KOPT-K1 (cell line): ENCODE measurements around the gene SNAPC3.
"Not testable (repeated sequence)": the region's sequence is repeated elsewhere in the genome, so short reads cannot be mapped to it uniquely, and the experiment has no call there.

Experiments used
- H3K27ac ChIP-seq: fragments of 200-600 bp; sonication (generic); 2 replicates; pipeline ENCODE4 v1.5.1; 2016; ENCODE audit warnings: antibody characterized with exemption, mild to moderate bottlenecking, low read depth, low read length; ENCODE audit not compliant: poor library complexity, severe bottlenecking
- H3K36me3 ChIP-seq: fragments of 200-600 bp; sonication (generic); 2 replicates; pipeline ENCODE4 v1.5.1; 2017; ENCODE audit warnings: antibody characterized with exemption, mild to moderate bottlenecking, low read length, moderate library complexity; ENCODE audit not compliant: insufficient read depth
- H3K9me3 ChIP-seq: fragments of 200-600 bp; sonication (generic); 2 replicates; pipeline ENCODE4 v1.5.1; 2017; ENCODE audit warnings: antibody characterized with exemption, low read length, mild to moderate bottlenecking; ENCODE audit not compliant: insufficient read depth, poor library complexity, severe bottlenecking

The SNAPC3 gene

GRCh38 chr9:15403155-15403554, 19.5 kb upstream of the SNAPC3 start:
- Histone ChIP-seq H3K9me3 (peaks cover 16% of the 10 kb centered on the region), H3K36me3 (no peaks in the 10 kb centered on the region), H3K27ac (no peak overlapping the region)

DNA sequence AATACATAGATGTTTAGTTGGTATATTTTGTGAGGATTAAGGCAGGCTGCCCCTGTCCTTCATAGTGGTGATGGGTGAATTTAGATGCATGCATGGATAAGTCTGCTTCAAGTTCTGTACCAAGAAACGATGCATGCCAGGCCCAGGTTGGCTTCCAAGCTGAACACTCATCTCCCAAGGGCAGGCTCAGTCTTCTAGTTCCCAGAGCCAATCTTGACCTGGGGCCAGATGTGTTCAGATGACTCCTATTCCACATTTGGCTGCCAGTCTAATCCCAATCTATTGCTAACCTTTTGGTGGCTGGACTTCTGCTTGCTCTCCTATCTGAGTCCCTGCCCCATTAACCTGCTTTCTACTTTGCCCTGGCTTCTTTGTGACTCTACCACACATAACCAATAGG, 18.5 kb upstream of the SNAPC3 start:
- no peaks in the 10 kb centered on the region for H3K36me3 ChIP-seq
- no peak overlapping the region for H3K27ac ChIP-seq

DNA sequence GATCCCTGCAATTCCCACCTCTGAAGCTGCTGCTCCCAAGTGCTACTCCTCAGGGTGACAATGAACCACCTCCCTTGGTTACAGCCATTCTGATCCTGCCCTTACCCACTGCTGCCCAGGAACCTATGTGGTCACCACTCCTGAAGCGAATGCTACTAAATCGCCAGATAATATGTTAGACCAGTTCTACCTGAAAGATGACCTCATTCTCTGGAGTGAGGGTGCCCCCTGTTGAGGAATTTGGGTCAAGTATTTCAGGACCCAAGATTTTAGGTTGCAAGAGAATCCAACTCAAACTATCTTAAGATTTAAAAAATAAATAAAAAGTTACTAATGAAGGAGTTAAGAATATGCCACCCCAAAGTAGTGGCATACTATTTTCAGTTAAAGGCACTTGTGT, 5.8 kb upstream of the SNAPC3 start:
- Histone ChIP-seq H3K36me3 (no peaks in the 10 kb centered on the region), H3K27ac (no peak overlapping the region), H3K9me3 (no peaks in the 10 kb centered on the region)

More for the DNA sequence above, 18.5 kb upstream of the SNAPC3 start:
- H3K9me3 ChIP-seq = peaks cover 16% of the 10 kb centered on the region

GRCh38 chr9:15417626-15418025, 5.0 kb upstream of the SNAPC3 start:
- Histone ChIP-seq H3K9me3 (no peaks in the 10 kb centered on the region), H3K27ac (no peak overlapping the region), H3K36me3 (no peaks in the 10 kb centered on the region)

DNA sequence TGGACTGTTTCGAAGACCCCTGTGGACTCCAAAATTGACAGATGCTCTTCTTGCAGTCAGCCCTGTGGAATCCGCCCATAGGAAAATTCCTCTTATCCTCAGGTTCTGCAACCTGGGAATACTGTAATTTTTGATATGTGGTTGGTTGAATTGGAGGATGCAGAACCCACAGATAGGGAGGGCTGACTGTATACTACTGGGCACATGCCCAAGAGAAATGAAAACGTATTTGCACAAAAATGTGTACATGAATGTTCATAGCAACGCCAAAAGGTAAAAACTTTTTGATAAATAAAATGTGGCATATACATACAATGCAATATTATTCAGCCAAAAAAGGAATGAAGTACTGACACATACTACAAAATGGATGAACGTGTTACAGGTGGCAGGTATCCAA, 1.9 kb upstream of the SNAPC3 start:
- no peaks in the 10 kb centered on the region for H3K9me3 ChIP-seq
- no peak overlapping the region for H3K27ac ChIP-seq
- H3K36me3 ChIP-seq = peaks cover 14% of the 10 kb centered on the region

- no peaks in the 10 kb centered on the region for H3K9me3 ChIP-seq
- no peak overlapping the region for H3K27ac ChIP-seq
- peaks cover 21% of the 10 kb centered on the region for H3K36me3 ChIP-seq
Measured at GRCh38 chr9:15421532-15421931, 1.1 kb upstream of the SNAPC3 start.

- Histone ChIP-seq H3K36me3 (peaks cover 22% of the 10 kb centered on the region), H3K27ac (peak overlapping the region; percentile 75), H3K9me3 (no peaks in the 10 kb centered on the region)
Measured at GRCh38 chr9:15421990-15422371, 695 bp upstream of the SNAPC3 start.

DNA sequence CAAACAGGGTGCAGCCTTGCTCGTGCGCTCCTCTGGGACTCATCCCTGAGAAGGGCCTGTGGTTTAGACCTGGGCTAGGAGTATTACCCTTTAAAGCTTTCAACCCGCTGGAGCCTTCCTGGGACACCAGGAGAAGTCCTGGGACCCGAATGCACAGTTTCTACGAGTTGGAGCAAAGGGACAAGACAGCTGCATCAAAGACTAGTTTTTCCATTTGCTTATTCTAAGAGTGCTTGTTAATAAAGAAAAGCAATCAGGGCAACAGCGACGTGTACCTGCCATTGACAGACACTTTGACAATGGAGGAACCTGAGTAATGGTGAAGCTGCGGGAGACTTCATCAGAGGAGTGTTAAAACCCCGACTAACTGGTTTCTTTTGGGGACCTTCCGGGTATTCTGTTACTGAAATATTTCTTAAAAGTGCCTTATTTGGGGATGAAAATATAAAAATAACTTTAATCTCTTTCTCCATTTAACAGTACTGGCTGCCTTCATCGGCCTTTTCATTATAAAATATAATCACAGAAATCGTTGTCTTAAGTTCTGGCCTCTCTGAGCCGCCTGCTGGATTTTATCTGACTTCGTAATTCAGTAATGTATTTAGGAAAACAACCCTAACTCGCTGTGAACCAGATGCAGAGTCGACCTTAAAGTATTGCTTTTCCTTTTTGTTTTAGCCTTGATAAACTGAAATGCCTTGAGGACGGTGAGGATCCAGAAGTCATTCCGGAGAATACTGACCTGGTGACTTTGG, 732 bp downstream of the SNAPC3 start:
- Histone ChIP-seq H3K9me3 (no peaks in the 10 kb centered on the region), H3K36me3 (peaks cover 34% of the 10 kb centered on the region), H3K27ac (peak overlapping the region; percentile 75)

DNA sequence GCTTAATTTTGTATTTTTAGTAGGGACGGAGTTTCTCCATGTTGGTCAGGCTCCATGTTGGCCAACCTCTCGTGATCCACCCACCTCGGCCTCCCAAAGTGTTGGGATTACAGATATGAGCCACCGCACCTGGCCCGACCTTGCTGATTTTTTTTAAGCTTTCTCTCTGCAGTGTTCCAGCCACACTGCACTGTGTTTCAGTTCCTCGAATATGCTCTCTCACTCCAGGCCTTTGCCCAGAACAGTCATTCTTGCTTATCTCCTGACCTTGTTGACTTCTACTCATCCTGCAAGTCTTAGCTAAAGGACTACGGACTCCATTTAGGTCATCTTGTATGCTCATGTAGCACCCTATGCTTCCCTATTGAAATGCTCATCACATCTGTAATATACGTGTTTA, 3.3 kb downstream of the SNAPC3 start:
- H3K9me3 ChIP-seq = no peaks in the 10 kb centered on the region
- peaks cover 58% of the 10 kb centered on the region for H3K36me3 ChIP-seq
- no peak overlapping the region for H3K27ac ChIP-seq

DNA sequence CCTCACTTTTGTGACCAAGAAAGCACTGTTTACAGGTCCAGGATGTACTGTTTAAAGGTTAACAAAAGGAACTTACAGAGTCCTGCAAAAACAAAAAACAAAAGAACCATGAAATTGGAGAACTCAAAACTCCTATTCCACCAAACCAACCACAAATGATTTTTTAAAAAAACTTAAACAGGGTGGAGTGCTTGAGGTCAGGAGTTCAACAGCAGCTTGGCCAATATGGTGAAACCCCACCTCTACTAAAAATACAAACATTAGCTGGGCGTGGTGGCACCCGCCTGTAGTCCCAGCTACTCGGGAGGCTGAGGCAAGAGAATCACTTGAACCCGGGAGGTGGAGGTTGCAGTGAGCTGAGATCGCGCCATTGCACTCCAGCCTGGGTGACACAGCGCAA, 5.0 kb downstream of the SNAPC3 start:
- not testable (repeated sequence) for H3K27ac ChIP-seq, H3K9me3 ChIP-seq
- H3K36me3 ChIP-seq = peaks cover 65% of the 10 kb centered on the region

- no peaks in the 10 kb centered on the region for H3K9me3 ChIP-seq
- H3K36me3 ChIP-seq = peaks cover 75% of the 10 kb centered on the region
- no peak overlapping the region for H3K27ac ChIP-seq
Measured at GRCh38 chr9:15430920-15431844, 8.5 kb downstream of the SNAPC3 start.

DNA sequence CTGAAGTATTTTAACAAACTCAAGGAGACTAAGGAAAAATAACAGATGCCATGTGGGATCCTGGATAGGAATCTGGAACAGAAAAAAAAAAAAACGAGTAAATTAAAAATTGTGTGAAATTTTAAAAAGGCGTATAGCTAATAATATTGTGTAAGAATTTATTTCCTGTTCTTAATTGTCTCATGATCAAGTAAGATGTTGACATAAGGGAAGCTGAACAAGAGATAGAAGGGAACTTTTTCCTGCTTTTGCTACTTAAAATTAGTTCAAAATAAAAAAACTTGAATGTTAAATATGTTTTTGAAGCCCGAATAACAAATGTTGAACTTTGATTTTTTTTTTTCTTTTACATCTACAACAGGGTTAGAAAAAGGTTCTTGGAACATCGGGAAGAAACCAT, 10.5 kb downstream of the SNAPC3 start:
- Histone ChIP-seq H3K36me3 (peaks cover 74% of the 10 kb centered on the region), H3K9me3 (no peaks in the 10 kb centered on the region), H3K27ac (no peak overlapping the region)

GRCh38 chr9:15433661-15434060, 11.0 kb downstream of the SNAPC3 start:
- H3K9me3 ChIP-seq = no peaks in the 10 kb centered on the region
- peaks cover 73% of the 10 kb centered on the region for H3K36me3 ChIP-seq
- H3K27ac ChIP-seq = no peak overlapping the region

DNA sequence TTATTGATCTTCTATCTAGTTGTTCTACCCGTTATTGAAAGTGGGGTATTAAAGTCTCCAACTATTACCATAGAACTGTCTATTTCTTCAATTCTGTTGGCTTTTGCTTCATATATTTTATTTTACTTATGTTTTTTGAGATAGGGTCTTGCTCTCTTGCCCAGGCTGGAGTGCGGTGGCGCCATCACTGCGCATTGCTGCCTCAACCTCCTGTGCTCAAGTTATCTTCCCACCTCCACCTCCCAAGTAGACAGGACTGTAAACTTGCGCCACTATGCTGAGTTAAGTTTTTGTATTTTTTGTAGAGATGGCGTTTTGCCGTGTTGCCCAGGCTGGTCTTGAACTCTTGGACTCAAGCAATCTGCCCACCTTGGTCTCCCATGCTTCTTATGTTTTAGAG, 16.2 kb downstream of the SNAPC3 start:
- Histone ChIP-seq H3K9me3 (peaks cover 9% of the 10 kb centered on the region), H3K36me3 (peaks cover 75% of the 10 kb centered on the region), H3K27ac (no peak overlapping the region)

GRCh38 chr9:15441841-15442240, 19.2 kb downstream of the SNAPC3 start:
- peaks cover 78% of the 10 kb centered on the region for H3K36me3 ChIP-seq
- H3K27ac ChIP-seq, H3K9me3 ChIP-seq: not testable (repeated sequence)
